C4-2B (cell line): ENCODE measurements around the gene SLC8A2.

Experiments
- ZFX ChIP-seq: fragments of 450-650 bp; IDR thresholded peaks from 2 replicates; pipeline ENCODE4 v1.6.1; 2017
- TF ChIP-seq, protein P1 (sequence below): fragments of 450-650 bp; conservative IDR thresholded peaks from 2 replicates; pipeline ENCODE4 v1.5.1; 2017; ENCODE audit warnings: mild to moderate bottlenecking

DNA sequence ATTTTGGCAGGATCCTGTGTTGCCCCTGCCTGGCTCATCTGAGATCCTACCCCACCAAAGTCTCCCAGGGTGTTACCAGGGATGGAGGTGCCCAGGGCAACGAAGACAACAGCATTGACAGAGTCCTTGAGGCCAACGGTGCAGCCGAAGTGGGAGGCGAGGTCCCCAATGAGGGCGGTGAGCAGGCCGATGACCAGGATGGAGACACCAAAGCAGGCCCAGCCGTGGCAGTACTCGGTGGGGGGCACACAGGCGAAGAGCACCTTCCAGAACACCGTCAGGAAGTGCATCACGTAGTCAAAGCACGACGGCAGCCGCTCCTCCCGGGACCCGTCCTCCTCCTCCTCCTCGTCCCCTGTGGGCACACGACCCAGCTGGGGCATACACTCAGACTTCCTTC lies 39.6 kb downstream of the SLC8A2 start:
- TF ChIP-seq, protein P1, sequence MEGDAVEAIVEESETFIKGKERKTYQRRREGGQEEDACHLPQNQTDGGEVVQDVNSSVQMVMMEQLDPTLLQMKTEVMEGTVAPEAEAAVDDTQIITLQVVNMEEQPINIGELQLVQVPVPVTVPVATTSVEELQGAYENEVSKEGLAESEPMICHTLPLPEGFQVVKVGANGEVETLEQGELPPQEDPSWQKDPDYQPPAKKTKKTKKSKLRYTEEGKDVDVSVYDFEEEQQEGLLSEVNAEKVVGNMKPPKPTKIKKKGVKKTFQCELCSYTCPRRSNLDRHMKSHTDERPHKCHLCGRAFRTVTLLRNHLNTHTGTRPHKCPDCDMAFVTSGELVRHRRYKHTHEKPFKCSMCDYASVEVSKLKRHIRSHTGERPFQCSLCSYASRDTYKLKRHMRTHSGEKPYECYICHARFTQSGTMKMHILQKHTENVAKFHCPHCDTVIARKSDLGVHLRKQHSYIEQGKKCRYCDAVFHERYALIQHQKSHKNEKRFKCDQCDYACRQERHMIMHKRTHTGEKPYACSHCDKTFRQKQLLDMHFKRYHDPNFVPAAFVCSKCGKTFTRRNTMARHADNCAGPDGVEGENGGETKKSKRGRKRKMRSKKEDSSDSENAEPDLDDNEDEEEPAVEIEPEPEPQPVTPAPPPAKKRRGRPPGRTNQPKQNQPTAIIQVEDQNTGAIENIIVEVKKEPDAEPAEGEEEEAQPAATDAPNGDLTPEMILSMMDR, result no peak
- no peak for TF ChIP-seq ZFX
